ENCODE measurements around the gene PLA2G4D.
A peak's percentile ranks its signal among the peaks of the same experiment; 100 is the strongest.

Gene PLA2G4D

DNA sequence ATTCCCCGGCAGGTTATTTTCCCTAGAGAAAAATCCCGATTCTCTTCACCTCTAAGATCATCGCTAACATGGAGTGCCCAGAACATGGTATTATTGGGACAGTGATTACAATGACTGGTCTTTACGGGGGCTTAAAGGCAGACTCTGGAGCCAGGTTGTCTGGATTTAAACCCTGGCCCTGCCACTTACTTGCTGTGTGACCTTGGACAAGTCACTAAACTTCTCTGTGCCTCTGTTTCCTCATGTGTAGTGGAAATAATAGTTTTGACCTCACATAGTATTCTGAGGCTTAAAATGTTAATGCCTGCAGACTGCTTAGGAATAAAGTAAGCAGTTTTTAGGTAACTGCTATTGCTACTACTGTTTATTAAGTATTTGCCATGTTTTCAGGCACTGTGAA lies 4.4 kb downstream of the PLA2G4D start:
- DNase-seq: no peak

DNA sequence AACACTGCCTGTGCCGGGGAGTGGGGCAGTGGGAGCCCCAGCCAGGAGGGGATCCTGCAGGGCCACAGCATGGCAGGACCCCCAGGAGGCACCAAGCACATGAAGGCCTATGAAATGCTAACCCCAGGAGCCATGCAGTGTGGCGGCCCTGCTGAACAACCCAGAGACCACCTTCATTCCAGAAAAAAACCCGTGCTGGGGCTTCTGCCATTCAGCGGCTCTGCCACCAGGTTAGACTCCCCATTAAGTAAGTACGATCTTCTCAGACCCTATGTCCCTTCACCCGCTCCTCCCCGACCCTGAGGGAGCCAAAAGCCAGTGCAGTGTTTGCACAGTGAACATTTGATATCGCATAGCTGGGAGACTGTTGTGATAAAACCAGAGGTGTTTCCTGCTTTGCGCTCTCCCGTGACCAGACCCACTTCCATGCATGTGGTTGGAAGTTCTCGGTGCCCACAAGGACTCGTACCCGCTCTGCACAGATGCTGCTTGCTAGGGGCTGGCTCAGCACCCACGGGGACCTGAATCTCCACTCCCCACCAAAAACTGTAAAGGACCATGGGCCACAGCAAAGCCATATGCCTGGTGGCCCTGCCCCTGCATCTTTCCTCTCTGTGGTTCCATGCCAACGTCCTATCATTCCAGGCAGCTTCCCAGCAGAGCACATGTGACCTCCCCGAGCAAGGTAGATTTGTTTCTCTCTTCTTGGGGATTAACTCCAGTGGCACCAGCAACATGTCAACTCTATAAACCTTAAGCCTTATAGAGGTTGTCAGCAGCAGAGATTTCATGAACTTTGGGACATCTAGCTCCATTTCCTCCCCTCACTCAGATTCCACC lies 5.3 kb downstream of the PLA2G4D start:
- no peak for DNase-seq

- DNase-seq: no peak
Measured at GRCh38 chr15:42087926-42088800, 6.2 kb downstream of the PLA2G4D start.

GRCh38 chr15:42087460-42087859 lies 6.9 kb downstream of the PLA2G4D start:
- DNase-seq: no peak

DNA sequence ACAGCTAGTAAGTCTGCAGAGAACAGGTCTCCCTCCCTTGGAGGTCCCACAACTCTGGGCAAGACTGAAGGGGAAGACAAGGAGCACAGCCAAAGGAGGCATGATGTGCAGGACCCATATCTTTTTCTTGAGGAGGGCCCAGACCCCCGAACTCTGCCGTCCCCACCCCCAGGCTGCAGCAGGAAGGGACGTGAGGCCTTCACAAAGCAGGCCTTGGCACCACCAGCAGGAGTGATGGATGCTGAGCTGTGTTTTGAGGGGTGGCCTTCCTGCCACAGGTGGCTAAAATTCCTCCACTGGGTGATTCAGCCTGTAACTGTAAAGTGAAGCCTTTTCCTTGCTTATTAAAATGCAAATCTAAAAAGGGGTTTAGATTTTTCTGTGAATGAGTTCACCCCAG lies 8.6 kb downstream of the PLA2G4D start:
- no peak for DNase-seq

DNA sequence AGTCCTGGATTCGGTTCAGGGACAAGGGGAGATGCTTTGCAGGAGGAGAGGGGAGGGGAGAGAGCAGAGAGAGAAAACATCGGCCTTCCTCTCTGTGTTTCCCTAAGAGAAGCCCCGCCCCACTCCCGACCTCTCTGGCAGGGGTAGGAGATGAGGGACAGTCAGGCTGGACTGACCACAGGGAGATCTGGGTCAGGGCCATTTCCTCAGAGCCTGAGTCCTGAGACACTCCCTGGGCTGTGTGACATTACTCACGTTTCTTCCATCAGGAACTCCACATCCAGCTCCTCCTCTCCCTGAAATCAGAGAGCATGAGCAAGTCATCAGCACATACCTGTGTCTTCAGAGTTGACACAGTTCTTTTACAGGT lies 9.1 kb downstream of the PLA2G4D start:
- no peak for DNase-seq

DNA sequence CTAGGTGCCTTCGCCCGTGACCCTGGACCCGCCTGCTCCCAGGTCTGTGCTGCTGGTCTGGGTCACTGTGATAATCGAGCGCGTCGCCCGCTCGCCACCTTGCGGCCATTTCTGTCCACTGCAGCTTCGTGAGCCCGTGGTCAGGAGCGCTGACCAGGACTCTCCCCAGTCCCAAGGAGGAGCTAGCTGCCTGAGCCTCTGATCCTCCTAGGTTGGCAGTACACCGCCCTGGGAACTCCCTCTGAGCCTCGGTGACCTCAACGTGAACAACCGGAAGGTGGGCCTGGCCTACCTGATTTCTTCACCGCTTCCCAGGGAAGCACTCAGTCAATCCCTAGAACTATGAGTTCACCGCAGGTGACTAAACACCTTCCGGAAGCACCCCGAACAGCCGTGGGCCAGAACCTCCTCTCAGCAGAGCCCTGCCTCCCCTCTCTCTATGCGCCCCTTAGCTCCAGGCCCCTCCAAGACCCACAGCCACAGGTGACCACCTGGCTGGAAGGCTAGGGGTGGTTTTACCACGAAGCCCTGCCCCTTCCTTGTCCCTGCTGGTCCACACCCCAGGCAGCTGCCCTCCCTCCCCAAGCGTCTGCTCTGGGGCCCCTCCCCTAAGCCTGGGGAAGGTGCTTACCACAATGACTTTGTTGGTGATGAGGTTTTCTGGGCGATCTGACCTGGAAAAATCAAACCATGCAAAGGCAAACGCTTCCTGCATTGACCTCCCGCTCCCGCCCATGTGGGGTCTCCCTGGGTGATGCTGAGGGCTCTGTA lies 9.7 kb downstream of the PLA2G4D start:
- DNase-seq: peak; percentile 75

DNA sequence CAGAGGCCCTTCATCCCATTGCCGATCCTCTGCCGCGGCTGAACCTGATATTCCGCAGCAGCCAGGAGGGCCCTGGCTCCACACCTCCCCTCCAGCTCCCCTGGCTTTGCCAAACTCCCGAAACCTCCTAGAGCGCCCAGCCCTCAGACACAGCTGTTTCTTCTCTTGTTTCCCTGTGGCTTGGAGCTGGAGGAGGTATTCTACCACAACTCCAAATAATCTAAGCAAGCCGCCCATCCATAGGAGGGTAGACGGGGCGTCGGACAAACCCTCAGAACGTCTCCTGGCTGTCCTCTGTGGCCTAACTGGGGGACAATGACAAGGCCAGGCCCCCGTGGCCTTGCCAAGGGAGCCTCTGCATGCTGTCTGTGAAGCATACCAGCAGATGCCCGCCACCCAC lies 10.4 kb downstream of the PLA2G4D start:
- no peak for DNase-seq

DNA sequence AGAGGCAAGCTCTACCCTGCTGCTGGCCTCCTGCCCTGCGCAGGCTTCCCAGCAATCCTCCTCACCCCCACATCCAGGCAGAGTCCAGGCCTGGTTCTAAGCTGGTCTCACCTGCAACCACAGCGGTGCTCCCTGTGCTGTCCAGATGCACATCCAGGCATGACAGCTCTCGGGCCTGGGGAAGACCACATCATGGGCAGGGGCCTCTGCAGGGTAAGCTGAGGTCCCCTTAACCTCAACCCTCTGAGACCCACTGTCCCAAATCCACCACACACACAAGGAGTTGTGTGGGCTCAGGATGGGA lies 10.8 kb downstream of the PLA2G4D start:
- DNase-seq: no peak

GRCh38 chr15:42082823-42083604 lies 11.3 kb downstream of the PLA2G4D start:
- DNase-seq: no peak

- no peak for DNase-seq
Measured at GRCh38 chr15:42082141-42082540, 12.2 kb downstream of the PLA2G4D start.

- DNase-seq: no peak
Measured at GRCh38 chr15:42080919-42081830, 13.2 kb downstream of the PLA2G4D start.

- DNase-seq: no peak
Measured at GRCh38 chr15:42080186-42080918, 14.0 kb downstream of the PLA2G4D start.

DNA sequence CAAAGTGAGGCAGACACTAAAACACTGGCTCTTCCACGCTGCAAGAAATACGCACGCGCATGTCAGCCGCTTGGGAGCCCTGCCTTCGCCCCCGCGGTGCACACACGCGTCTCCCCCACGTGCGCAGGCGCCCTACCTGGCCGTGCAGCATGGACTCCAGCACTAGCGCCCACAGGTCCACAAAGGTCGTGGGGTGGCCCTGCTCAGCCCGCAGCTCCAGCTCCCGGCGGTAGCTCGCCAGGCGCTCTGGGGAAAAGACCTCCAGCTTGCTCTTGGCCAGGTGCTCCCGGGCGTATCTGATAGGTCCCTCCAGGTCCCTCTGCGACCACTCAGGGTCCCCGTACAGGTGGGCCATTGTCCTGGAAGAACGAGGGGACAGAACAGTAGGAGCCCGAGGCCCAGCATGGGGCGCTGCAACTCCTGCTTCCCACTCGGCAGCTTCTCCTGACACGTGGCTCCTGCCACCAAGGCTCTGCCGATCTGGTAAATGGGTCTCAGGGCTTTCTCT lies 14.9 kb downstream of the PLA2G4D start:
- no peak for DNase-seq

DNA sequence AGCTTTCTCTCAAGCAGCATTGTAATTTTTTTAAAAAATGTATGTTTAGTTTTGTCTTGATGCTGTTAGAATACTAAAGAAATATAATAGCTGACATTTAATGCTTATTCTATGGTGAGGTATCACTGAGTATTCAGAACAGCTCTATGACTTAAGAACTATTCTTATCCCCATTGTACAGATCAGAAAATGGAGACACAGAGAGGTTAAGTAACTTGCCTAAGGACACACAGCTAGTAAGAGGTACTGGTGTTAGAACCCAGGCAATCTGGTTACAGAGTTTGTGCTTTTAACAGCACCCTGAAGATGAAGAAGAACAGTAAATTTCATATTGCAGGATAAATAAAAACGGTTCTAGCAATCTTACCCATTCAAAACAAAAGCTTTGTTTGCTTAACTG lies 15.5 kb downstream of the PLA2G4D start:
- no peak for DNase-seq

DNA sequence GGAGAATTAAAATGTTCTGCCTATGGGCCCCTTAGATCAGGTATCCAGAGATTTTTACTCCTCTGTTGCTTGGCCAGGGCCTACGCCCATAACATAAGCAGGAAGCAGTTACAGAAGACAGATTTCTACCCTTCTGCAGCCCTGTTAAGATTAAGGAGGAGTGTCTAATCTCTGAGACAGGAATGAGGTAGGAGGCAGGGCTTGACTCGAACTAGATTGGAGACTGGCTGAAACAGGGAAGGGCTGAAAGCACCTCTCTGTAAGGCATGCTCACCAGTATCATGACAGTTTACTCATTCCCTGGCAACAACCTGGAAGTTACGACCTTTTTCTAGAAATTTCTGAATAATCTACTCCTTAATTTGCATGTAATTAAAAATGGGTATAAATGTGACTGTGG lies 16.7 kb downstream of the PLA2G4D start:
- peak; percentile 40 for DNase-seq

DNA sequence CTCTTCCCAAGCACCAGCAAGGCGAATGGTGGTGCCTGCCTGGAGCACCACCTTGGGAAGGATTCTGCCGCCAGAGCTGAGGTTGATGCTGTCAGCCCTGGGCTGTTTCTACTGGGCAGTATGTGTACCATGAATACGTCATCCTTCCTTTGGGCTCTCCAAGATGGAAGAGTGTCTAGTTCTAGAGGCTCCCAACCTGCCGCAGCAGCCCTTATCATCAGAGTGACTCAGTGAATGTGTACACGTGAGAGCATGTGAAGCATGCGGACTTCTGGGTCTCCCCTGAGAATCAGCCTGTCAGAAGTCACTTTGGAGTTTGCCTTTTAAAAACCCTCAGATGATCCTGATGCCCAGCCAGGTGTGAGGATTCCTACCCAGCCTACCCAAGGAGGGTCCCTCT lies 20.9 kb downstream of the PLA2G4D start:
- no peak for DNase-seq

DNA sequence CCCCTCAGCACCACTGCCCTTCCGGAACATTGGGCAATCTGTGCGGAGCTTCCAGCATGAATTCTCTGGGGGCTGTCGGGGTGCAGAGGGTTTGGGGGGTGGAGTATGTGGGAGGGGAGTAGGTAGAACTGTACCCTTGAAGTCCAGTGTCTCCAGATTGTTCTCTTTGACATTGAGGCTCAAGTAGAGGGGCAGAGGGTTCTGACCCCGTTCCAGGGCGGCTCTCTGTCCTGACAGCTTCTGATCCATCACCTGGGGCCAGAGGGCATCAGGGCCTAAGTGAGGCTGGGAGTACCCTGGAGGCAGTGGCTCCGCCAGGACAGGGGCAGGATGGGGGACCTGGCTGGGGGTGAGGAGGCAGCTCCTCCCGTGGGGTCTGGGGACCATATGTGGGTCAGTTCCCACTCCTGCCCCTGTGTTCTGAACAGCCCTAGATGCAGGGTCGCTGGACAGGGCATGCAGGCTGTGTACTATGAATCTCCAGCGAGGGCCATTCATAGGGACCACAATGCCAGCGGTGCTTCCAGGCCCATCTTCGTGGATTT lies 22.1 kb downstream of the PLA2G4D start:
- DNase-seq: no peak

- DNase-seq: no peak
Measured at GRCh38 chr15:42071717-42072116, 22.6 kb downstream of the PLA2G4D start.

GRCh38 chr15:42070976-42071350 lies 23.4 kb downstream of the PLA2G4D start:
- no peak for DNase-seq
